Islet precursor cell (in vitro differentiated cells): ENCODE measurements around the gene LINC01488.

Experiments
- DNase-seq: peaks from one replicate; pipeline ENCODE4 v3.0.0-alpha.2; 2018

LINC01488 gene

DNA sequence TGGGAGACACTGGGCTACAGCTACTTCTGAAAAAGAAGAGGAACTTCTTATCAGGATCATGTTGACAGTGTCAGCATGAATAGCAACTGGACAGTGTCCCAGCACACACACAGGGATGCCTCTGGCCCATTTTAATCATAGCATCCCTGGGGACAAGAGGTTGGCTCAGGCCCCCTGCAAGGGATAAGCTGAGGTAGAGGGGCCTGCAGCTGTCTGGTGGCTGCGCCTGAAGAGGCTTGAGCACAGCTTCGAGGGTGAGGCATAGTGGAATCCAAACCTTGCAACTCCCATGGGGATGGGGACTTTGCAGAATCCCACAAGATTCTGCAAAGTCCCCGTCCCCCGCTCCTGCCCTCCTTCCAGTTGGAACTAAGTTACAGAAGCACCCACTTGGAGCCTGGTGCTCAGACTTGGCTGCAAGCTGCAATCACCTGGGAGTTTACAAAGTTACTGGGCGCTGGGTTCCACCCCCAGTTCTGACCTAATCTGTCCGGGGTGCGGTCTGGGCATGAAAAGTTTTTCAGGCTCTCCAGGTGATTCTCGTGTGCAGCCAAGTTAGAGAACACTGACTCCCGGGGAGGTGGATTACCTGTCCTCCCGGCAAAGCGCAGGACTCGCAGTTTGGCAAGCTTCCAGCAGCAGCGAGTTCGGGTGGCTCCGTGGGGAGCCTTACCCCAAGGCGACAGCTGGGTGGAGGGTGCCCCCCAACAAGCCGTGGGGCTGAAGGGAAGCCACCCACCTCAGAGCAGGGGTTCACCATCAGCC, 16.0 kb upstream of the LINC01488 start:
- no peak for DNase-seq

DNA sequence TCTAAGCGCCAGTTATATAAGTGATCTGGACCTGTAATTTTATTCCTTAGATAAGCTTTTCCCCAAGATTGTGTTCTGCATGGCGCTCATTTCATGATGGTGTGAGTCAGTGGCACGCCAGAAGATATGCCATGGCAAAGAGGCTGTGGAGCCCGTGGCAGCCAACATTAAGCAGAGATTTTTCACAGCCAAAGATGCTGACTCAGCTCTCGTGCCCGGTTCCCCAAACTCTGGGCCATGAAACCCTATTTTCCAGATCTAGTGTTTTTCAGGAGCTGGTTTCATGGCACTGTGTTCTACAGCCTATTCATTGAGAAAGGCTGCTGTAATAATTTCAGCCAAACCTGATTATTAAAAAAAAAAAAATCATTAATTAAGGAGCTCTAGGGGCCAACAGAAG, 15.4 kb upstream of the LINC01488 start:
- no peak for DNase-seq

DNA sequence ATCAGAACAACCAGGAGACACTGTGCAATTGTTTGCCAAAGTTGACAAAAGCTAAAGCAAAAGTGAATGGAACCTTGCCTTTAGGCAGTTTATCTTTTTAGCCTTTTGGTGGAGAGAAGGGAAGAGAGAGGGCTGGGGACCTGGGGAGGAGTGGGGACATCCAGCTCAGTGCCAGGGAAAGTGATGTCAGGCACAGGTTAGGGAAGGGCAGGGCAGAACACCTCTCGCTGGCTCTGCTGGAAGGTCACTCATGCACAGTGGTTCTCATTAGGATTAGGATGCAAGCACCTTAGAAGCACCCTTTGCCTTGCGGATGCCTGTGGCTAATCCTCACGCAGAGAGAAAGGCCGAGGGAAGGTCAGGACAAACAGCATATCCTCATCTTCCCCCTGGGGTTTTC, 14.3 kb upstream of the LINC01488 start:
- no peak for DNase-seq

DNA sequence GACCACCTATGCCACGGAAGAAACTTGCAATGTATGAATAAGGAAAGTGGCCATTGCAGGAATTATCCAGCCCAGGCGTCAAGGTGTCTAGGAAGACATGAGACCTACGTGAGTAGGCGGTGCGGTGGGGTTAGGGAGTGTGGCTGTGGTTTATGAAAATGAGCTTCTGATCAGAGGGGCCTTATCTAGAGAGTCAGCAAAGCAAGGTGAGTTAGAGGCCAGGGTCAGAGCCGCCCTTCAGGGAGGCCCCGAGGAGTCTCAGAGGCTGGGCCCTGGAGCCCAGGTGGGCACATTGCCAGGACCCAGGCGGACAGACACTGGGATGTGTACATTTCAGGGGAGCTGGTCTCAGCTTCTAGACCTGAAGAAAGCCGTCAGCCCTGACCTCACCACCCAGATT, 13.8 kb upstream of the LINC01488 start:
- DNase-seq, result no peak

DNA sequence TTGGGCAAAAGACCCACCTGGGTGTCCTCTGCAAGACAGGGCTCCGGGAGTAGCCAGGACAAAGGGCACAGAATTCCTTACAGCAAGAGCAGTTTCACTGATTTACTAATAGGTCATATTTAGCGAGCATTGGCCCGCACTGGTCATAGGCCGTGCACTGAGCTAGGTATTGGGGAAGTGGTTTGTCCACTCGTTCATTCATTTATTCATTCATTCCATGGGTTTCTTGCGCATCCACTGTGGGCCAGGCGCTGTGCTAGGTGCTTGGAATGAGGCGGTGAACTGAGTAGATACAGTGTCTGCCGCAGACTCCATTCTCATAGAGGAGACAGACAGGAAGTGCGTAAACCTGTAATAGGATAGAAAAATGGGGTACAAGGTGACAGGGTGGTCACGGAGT, 13.2 kb upstream of the LINC01488 start:
- no peak for DNase-seq

DNA sequence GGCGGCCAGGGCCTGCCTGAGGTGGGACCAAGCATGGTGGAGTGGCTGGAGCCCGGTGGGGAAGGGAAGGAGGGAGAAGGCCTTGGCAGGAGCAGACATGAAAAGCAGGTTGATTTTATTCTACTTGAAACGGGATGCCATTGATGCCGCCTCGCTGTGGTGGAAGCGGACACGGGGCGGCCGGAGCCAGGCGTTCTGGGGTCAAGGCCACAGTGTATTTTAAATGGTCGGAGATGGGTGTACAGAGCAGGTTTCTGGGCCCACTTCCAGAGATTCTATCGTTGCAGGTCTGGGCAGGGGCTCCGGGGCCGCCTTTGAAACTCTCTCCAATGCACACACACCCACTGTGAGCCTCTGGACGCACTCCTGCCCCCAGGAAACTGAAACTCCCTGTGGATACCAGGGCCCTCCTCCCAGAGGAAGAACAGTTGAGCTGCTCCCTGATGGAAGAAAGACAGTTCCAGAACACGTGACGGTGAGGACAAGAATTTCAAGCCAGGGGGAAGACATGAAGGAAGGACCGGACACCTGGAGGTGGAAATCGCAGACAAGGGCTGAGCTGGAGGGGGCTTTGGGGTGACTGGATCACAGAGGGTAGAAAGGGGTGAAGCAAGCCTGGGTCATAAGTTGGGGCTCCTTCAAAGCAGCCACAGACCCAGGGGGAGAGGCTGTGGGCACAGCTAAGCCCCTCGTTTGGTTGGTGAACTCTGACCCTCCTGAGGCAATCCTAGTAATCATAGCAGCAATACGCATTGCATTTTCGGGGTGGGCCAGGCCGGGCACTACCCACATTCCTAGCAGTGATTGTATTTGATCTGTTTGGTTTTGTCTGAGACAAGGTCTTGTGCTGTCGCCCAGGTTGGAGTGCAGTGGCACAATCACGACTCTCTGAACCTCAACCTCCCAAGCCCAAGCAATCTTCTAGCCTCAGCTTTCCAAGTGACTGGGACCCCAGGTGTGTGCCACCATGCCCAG, 12.3 kb upstream of the LINC01488 start:
- no peak for DNase-seq

DNA sequence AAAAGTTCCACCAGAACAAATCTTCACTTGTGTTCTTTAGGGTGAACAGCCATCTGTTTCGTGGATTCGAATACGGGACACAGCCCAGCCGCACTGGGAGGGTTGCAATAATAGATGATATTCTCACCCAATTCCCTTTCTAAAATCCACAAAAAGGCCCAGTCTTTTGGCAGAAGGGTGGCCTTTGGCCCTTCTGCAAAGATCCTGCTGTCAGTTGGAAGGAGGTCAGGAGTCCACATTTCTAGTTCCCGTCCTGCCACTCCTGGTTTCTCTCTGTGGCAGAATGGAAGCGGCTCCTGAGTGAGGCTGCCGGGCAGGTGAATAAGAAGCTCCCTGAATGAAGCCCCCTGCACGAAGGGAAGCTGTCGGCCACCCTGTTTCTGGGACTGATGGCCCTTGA, 11.2 kb upstream of the LINC01488 start:
- DNase-seq, result no peak

DNA sequence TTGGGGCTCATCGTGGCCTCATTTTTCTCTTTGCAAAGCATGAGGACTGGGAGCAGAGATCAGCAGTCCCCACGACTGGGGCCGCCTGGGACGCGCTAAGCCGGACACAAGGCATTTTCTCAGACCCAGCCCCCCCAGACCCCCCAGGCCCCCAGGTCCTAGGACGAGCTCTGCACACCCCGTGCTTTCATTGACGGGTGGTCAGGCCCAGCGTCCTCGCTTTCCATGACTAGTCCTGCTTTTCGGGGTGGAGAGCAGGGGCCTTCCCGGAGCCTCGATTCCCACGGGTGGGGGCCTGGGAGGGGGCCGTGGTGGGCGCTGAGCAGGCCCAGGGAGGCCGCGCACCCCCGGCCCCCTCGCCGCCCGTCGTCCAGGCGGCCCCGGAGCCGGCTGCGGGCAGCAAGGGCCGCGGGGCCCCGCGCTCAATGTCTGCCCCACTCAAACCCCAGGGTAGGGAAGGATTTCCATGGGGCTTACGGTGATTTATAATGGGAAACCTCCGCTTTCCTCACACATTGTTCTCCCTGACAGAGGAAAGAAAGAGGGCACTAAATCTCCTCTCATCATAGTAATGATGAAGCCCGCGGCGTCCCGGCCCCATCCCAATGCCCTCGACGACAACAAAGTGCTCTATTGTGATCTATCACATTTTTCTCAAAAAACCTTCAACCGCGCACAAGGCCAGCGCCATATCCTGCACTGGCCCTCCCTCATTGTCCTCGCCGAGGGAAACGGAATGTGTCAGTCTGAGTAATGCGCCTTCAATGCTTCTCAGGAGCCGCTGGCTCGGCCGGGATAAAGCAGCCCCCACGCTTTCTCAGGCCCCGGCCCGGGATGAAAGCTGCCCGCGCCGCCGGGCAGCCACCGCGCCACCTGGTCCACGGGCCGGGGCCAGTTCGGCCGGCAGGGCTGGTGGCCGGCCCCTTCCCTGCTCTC, 10.4 kb upstream of the LINC01488 start:
- DNase-seq, result peak; percentile 81

DNA sequence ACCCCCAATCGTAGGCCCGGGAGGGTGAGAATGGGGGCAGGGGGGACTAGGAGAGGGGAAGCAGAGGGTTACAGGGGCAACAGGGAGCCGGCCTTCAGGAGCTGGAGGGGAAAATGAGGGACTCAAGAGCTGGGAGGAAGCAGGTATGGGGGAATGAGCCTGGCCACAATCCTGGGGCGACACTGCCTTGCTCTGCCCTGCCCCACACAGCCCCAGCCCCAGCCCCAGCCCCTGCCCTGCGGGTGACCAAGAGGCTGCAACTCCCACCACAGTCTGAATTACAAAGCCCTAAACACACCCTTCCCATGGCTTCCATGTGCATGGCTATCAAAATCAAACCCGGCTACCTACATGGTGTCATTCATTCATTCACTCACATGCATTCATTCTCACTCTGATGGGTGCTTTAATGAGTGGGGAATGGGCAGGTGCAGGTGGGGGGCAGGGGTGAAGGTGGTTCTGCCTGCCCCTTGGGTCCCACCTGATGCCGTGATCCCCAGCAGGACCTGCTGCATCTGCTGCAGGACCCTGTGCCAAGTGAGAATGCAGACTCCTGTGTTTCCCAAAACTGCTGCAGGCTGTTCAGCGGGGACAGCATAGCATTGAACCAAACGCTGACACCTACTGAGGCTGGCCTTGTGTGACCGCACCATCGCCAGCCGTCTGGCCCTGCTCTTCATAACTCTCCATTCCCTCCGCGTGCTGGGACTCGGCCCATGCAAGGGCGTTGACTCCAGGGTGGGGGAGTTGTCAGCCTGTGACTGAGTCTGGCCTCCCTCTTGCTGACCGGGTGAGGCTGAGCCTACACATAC, 9.5 kb upstream of the LINC01488 start:
- DNase-seq, result no peak

DNA sequence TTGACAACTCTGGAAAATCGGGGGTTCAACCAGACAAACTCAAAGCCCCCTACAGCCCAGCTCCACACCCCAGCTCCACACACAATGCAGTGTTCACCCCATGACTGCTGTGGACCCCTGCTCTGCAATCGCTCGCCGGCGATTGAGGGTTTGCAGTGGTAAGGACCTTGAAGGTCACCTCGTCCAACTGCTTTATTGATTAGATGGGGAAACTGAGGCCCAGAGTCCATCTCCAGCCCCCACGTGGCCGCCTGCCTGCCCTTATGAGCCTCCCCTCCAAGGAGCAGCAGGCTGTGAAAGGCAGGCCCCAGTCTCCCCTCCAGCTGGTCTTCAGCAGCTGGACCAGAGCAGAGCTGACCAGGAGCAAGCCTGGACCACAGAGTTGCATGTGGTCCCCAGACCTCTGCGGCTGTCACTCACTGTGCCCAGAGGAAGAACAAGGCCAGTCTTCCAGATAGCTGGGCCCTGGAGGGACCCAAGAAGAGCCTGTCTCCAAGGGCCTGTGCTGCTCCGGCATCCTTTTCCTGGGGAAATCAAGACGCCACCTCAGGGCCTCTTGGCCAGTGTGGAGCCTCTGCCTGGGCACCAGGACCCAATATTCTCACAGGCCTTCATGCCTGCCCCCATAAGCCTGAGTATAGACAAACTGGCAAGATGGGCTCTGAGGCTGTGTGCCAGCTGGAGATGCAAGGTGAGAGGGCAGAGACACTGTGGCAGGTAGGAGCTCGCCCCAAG, 8.8 kb upstream of the LINC01488 start:
- no peak for DNase-seq

DNA sequence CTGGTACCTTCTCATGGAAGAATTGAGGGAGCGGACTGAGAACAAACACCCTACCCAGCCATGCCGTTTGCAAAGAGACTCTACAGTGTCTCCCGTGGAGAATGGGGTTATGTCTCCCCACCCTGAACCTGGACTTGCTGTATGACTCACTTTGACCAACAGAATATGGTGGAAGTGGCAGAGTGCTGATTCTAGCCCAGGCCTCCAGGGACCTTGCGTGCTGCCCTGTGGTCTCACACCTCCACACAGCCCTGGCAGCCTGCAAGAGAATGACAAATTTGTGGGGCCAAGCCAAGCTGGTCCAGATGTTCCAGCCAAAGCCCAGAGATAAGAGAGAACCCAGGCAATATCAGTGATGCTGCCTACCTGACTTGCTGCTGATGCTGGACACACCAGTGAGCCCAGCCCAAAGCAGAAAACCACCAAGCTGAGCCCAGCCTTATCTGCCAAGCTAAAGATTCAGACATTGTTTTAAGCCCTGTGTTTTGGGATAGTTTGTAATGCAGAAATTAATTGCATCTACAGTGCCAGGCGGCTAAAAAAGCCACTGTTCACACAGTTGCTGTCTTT, 8.1 kb upstream of the LINC01488 start:
- DNase-seq, result no peak

DNA sequence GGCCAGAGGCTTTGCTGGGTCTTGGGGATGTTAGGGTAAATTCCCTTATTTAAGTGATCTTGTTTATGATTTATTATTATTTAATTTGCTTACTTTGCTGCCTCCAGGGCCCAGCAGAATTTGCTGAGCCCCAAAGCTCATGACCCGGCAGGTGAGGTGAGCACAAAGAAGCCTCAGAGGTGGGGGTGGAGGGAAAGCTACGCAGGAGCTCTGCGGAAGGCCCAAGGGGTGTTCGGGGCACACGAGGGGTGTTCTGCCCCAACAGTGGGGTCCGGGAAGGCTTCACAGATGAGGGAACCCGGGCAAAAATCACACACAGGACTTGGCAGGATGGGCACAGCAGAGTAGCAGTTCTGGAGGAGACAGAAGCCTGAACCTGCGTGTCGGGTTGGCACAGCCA, 6.7 kb upstream of the LINC01488 start:
- DNase-seq, result no peak

DNA sequence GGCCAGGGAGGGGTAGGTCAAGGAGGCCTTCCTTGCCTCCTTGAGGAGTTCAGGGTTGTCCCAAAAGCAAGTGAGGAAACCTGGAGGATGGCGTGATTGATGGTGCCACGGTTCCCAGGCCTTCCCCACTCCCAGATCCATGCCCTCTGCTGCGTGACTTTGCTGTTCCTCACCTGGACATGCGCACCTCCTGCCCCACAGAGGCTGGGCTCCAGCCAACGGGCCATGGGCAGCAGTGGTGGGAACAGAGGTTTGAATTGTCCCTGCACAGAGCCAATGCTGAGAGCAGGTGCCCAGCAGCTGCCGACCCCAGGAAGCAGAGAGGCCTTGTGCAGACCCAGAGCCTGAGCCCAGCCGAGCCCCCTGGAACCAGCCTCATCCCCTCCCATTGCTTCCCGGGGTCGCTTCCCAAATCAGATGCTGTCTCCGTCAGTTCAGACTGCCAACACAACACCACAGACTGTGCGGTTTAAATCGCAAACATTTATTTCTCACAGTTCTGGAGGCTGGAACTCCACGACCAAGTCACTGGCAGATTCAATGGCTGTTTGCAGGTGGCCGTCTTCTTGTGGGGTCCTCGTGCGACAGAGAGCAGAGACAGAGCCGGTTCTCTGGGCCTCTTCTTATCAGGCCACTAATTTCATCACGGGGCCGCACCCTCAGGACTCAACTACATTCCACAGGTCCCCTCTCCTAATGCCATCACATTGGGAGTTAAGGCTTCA, 6.2 kb upstream of the LINC01488 start:
- no peak for DNase-seq

DNA sequence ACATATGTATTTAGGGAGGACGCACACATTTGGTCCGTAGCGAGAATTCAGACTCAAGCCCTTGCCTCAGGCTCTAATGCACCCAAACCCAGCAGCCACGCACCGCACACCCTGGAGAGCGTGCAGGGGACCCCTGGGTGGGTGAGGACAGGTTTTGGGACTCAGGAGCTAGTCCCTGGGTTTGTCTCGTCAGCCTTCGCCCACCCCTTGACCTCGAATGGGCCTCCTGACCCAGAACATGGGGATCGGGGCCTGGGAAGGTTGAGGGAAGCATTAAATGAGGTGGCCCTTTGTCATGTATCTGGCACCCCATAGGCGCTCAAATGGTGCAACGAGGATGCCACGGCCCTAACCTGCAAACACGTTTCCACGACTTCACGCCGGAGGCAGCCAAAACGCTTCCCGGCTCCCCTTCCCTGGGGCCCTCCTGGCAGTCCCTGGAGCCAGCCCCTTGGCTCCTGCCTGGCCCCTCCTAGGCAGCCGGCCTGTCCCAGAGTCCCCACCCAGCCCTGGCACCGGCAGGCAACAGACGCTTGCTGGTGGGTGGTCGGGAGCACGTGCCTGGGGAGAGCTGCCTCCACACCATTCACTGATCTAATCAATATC, 5.5 kb upstream of the LINC01488 start:
- DNase-seq, result no peak

DNA sequence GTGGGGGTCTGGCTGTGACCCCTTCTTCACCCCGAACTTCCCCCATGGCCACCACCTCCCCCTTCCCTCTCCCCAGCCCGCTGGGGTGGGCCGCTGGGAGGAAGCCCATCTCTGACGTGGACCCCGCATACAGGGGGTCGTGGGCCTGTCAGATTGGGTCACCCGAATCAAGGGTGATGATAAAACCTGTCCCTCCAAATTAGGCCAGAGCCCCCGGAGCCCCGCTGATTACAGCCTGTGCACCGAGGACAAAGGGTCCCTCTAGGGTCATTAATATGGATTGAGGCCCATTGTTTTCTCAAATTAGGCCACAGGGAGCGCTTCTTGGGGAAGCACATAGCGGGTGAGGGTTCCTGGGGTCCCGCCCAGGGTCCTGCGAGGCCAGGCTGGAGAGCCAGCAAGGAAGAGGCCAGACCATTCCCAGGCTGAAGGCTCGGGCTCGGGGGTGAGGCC, 4.9 kb upstream of the LINC01488 start:
- DNase-seq, result no peak

DNA sequence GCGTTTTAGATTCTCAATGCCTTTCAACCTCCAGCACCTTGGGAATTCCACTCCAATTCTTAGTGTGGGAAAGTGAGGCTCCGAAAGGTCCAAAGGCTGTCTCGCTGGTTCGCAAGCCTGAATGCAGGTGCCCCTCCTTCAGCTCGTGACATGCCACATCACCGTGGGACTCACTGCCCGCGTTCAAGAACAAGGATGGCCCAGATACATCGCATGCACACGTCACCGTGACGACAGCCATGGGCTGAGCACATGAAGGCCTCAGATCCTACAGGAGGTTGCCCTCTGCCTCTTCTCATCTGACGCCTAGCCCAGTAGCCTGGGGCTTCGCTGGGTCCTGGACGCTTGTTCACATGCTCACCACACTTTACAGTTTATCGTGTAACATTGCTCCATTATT, 4.4 kb upstream of the LINC01488 start:
- no peak for DNase-seq

DNA sequence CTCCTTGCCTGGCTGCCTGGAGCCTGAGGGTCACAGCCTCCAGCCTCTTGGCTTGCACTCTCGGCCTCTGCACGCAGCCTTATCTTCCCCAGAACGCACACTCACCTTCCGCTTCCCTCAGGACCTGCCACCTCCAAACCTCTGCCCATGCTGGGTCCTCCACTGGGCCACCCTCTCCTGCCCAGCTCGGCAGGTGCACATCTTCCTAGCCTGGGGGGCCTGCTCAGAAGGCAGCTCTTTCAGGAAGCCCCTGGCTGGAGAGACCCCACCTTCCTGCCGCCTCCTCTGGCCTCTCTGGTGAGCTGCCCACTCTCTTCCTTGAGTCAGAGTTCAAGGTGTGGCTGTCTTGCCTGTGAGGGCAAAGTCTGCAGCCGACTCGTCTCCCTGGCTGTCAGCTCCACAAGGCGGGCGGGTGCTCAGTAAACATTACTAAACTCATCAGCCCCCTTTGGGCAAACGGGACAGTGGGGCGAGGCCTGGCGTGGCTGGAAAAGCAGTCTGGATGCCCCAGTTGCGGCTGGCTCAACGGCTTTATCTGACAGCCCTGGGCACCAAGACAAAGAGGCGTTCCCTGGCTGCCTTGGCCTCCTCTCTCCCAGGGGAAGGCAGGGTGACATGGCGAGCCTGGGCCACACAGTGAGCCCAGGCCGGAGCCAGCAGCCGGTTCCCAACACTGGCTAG, 1.7 kb upstream of the LINC01488 start:
- no peak for DNase-seq

DNA sequence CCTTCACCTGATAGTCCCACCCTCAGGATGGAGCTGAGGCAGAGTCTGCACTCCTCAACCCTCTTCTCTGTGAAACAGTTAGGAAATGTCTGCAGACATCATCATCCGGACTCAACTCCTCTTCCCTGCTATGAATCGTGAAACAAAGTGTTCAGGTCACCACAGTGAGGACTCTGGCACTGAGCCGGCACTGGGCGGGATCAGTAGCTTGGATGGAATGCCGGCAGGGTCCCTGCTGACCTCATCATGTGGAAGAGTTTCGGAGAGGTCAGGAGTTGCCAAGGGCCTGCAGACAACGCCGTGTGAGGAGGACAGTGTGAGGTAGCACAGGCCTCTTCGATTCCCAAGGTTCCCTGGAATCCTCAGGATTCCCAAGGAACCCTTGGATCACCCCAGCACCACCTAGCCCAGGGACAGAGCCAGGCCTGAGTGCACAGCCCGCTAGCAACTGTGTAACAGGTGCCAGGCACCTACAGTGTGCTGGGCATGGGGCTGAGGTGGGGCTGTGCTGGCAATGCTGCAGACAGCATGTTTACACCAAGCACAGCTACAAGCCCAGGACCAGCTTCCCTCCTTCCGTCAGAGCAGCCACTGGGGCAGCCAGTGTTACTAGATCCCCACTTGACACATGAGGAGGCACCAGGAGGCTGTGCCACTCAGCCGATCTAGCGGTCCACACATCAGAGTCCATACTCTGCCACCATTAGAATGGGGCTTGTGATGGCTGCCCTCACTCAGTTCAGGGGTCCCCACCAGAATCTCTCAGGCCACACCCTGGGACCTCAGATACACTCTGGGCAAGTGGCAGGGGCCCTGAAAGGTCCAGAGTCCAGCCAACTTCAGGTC, 693 bp upstream of the LINC01488 start:
- DNase-seq, result no peak
